Measurements from ENCODE around the gene PAM. TPM values are rescaled to one million over a fixed set of nuclear protein-coding genes. Genes with fewer than 3 reads are reported as not detected.

Gene PAM
- total RNA-seq, 2 experiments from 2014 or later, result 15.1 to 16.1 TPM

GRCh38 chr5:102762095-102762534 is 7.0 kb downstream of the PAM start:
- no peaks in the 10 kb centered on the region for H3K36me3 ChIP-seq (ENCODE audit: insufficient read depth, low read length)
- ChIA-PET CTCF (interaction anchor here (0.9 kb wide), 1 partner anchor 12 kb away, joined by 3 read pairs; no protein-coding TSS in a partner anchor), POLR2A (interaction anchor here (0.8 to 1.3 kb wide), 2 partner anchors 14 to 349 kb away, joined by 3 read pairs; no protein-coding TSS in a partner anchor)
- DNase-seq (peak in 3 of 14 experiments; percentile 36 to 55 (median 38)), ATAC-seq (ENCODE audit: poor library complexity) (no peak)
- no peaks in the 10 kb centered on the region for H3K9me3 ChIP-seq (ENCODE audit: control insufficient read depth in 1 of 2, insufficient read depth in 1 of 2, low read length in 2 of 2)
- Mint-ChIP-seq H3K9me3 (no peaks in the 10 kb centered on the region), H3K27me3 (no peaks in the 10 kb centered on the region), H3K36me3 (ENCODE audit: low read depth) (no peaks in the 10 kb centered on the region), H3K4me1 (ENCODE audit: low read depth) (peaks cover 70% of the 10 kb centered on the region), H3K27ac (peak overlapping the region; percentile 56), H3K4me3 (peak overlapping the region; percentile 65)
- intact Hi-C loops (cut with DNase I, micrococcal nuclease), result no loop called here
- no peak overlapping the region for H3K27ac ChIP-seq (ENCODE audit: low read depth in 1 of 2, low read length in 2 of 2)
- H3K4me1 ChIP-seq (ENCODE audit: insufficient read depth, low read length), result peaks cover 22% of the 10 kb centered on the region
- H3K4me3 ChIP-seq (ENCODE audit: low read length), result peak overlapping the region; percentile 30
- H3K27me3 ChIP-seq (ENCODE audit: control insufficient read depth in 1 of 2, insufficient read depth in 2 of 2, low read length in 2 of 2), result no peaks in the 10 kb centered on the region
- no peak for TF ChIP-seq CTCF (IDR thresholded peaks at IDR 0.05)

- peak overlapping the region; percentile 56 for H3K27ac Mint-ChIP-seq
Measured at GRCh38 chr5:102762562-102763227, 7.6 kb downstream of the PAM start.

GRCh38 chr5:102763734-102764133 is 8.6 kb downstream of the PAM start:
- Mint-ChIP-seq H3K36me3 (ENCODE audit: low read depth) (no peaks in the 10 kb centered on the region), H3K27me3 (no peaks in the 10 kb centered on the region), H3K27ac (no peak overlapping the region), H3K4me1 (ENCODE audit: low read depth) (peaks cover 69% of the 10 kb centered on the region), H3K9me3 (no peaks in the 10 kb centered on the region), H3K4me3 (no peak overlapping the region)
- Histone ChIP-seq H3K9me3 (ENCODE audit: control insufficient read depth in 1 of 2, insufficient read depth in 1 of 2, low read length in 2 of 2) (no peaks in the 10 kb centered on the region), H3K36me3 (ENCODE audit: insufficient read depth, low read length) (no peaks in the 10 kb centered on the region), H3K4me1 (ENCODE audit: insufficient read depth, low read length) (peaks cover 22% of the 10 kb centered on the region), H3K4me3 (ENCODE audit: low read length) (no peak overlapping the region), H3K27me3 (ENCODE audit: control insufficient read depth in 1 of 2, insufficient read depth in 2 of 2, low read length in 2 of 2) (no peaks in the 10 kb centered on the region), H3K27ac (ENCODE audit: low read depth in 1 of 2, low read length in 2 of 2) (no peak overlapping the region)
- POLR2A ChIA-PET, result interaction anchor here (1.3 to 2.0 kb wide), 2 partner anchors 348 to 356 kb away, joined by 3 to 8 read pairs; partner anchors contain the start of genes GIN1 and PPIP5K2
- CTCF ChIA-PET, result interaction anchor here (1.2 kb wide), 1 partner anchor 9 kb away, joined by 5 read pairs; no protein-coding TSS in a partner anchor
- intact Hi-C loops (cut with DNase I, micrococcal nuclease), result no loop called here
- no peak for DNase-seq
- TF ChIP-seq CTCF (IDR thresholded peaks at IDR 0.05), result no peak
- no peak for ATAC-seq (ENCODE audit: poor library complexity)

More at GRCh38 chr5:102762562-102763227, 7.6 kb downstream of the PAM start:
- no peak for TF ChIP-seq CTCF (IDR thresholded peaks at IDR 0.05)
- Histone ChIP-seq H3K36me3 (ENCODE audit: insufficient read depth, low read length) (no peaks in the 10 kb centered on the region), H3K27ac (ENCODE audit: low read depth in 1 of 2, low read length in 2 of 2) (no peak overlapping the region), H3K27me3 (ENCODE audit: control insufficient read depth in 1 of 2, insufficient read depth in 2 of 2, low read length in 2 of 2) (no peaks in the 10 kb centered on the region), H3K4me1 (ENCODE audit: insufficient read depth, low read length) (peaks cover 22% of the 10 kb centered on the region), H3K9me3 (ENCODE audit: control insufficient read depth in 1 of 2, insufficient read depth in 1 of 2, low read length in 2 of 2) (no peaks in the 10 kb centered on the region), H3K4me3 (ENCODE audit: low read length) (peak overlapping the region; percentile 30)
- intact Hi-C loops (cut with DNase I, micrococcal nuclease), result no loop called here
- Mint-ChIP-seq H3K4me3 (peak overlapping the region; percentile 65), H3K27me3 (no peaks in the 10 kb centered on the region), H3K4me1 (ENCODE audit: low read depth) (peaks cover 74% of the 10 kb centered on the region), H3K36me3 (ENCODE audit: low read depth) (no peaks in the 10 kb centered on the region), H3K9me3 (no peaks in the 10 kb centered on the region)
- ATAC-seq (ENCODE audit: poor library complexity) (peak; percentile 43), DNase-seq (peak in 1 of 14 experiments; percentile 36)
- ChIA-PET POLR2A (interaction anchor here (0.8 to 2.0 kb wide), 3 partner anchors 13 to 357 kb away, joined by 3 to 8 read pairs (median 3); partner anchors contain the start of genes GIN1 and PPIP5K2), CTCF (interaction anchor here (0.9 to 1.2 kb wide), 2 partner anchors 10 to 12 kb away, joined by 3 to 5 read pairs; no protein-coding TSS in a partner anchor)

Measured in CD4-positive, alpha-beta T cell (primary cell).